OCI-LY3 (cell line): ENCODE measurements around the gene GLIS1.
A peak's percentile ranks its signal among the peaks of the same experiment; 100 is the strongest.

ENCODE experiments used
- H2AFZ ChIP-seq: fragments of 200-600, 300-600 bp; shearing (Covaris generic); 2 replicates; pipeline ENCODE4 v1.6.0; 2014; ENCODE audit warnings: antibody characterized with exemption, low read depth, low read length
- H3K27ac ChIP-seq: fragments of 200-600, 300-600 bp; sonication (generic); 2 replicates; pipeline ENCODE4 v1.5.1; 2014; ENCODE audit warnings: mild to moderate bottlenecking, low read length, moderate library complexity, mixed read lengths
- H3K27me3 ChIP-seq: fragments of 200-600, 300-600 bp; sonication (generic); 2 replicates; pipeline ENCODE4 v1.6.1; 2014; ENCODE audit warnings: low read depth, low read length, mixed read lengths
- H3K36me3 ChIP-seq: fragments of 200-600, 300-600 bp; sonication (generic); replicated peaks from 2 replicates; pipeline ENCODE3; 2014; ENCODE audit warnings: low read depth, low read length, mixed read lengths
- H3K4me1 ChIP-seq: fragments of 300-600, 200-600 bp; sonication (generic); 2 replicates; pipeline ENCODE4 v1.6.1; 2014; ENCODE audit warnings: low read length, mixed read lengths
- H3K4me2 ChIP-seq: fragments of 200-600, 300-600 bp; sonication (generic); 2 replicates; pipeline ENCODE4 v1.6.1; 2014; ENCODE audit warnings: low read length, mixed read lengths
- H3K4me3 ChIP-seq: fragments of 300-600, 200-600 bp; sonication (generic); 2 replicates; pipeline ENCODE4 v1.5.1; 2014; ENCODE audit warnings: antibody characterized with exemption, mild to moderate bottlenecking, low read length, moderate library complexity
- H3K79me2 ChIP-seq: fragments of 300-600, 200-600 bp; shearing (Covaris generic); 2 replicates; pipeline ENCODE4 v1.6.1; 2014; ENCODE audit warnings: mild to moderate bottlenecking, low read length, mixed read lengths
- H3K9ac ChIP-seq: fragments of 300-600, 200-600 bp; shearing (Covaris generic); 2 replicates; pipeline ENCODE4 v1.6.0; 2014; ENCODE audit warnings: mild to moderate bottlenecking, low read length, moderate library complexity
- H3K9me3 ChIP-seq: fragments of 200-600, 300-600 bp; shearing (Covaris generic); 2 replicates; pipeline ENCODE4 v1.6.1; 2014; ENCODE audit warnings: low read length, mixed read lengths; ENCODE audit not compliant: insufficient read depth
- H4K20me1 ChIP-seq: fragments of 200-600, 300-600 bp; sonication (generic); 2 replicates; pipeline ENCODE4 v1.6.1; 2016; ENCODE audit warnings: low read length, mixed read lengths; ENCODE audit not compliant: insufficient read depth
- EZH2phosphoT487 ChIP-seq: fragments of 200-600 bp; shearing (Covaris generic); IDR thresholded peaks from 2 replicates; pipeline ENCODE4 v1.6.1; 2018; ENCODE audit warnings: antibody characterized with exemption, mixed run types, low read depth
- TF ChIP-seq, protein P1 (sequence below): fragments of 200-600, 300-600 bp; sonication (generic); IDR thresholded peaks from 2 replicates; pipeline ENCODE4 v1.5.1; 2014; ENCODE audit warnings: antibody characterized with exemption, low read length, low read depth

Gene GLIS1

DNA sequence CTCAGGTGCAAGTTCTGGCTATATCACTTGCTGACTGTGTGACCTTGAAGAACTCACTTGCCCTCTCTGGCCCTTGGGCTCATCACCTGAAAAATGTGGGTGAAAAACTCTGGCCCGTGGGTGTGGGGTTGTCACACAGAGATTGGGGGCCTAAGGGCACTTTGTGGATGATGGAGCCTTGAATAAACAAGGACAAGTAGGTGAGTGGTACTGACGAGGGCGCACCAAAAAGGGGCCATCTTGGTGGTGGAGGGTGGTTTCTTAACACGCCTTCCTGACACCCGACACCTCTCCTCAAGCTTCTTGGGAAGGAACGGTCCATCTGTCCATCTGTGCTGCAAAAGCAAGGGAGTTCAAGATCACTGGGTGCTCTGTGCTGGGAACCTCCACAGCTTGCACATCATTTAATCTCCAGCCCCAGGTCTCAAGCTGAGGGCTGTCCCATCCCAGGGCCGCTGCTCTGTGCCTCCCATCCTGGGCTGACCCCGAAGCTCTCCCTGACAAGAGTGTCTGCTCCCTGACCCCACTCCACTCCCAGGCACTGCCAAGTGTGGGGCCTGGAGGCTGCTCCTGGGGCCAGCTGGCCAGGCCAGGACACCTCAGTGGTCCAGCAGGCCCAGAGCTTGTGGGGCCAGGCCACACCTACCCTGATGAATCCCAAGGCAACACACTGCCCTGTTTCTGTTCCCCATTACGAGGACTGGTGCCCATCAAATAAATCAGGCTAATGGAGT is 97.3 kb downstream of the GLIS1 start:
- Histone ChIP-seq H2AFZ (no peak overlapping the region), H4K20me1 (no peaks in the 10 kb centered on the region), H3K4me2 (no peak overlapping the region), H3K27me3 (no peaks in the 10 kb centered on the region), H3K4me1 (peaks cover 14% of the 10 kb centered on the region), H3K27ac (no peak overlapping the region), H3K4me3 (no peak overlapping the region), H3K9me3 (no peaks in the 10 kb centered on the region), H3K9ac (no peak overlapping the region), H3K36me3 (no peaks in the 10 kb centered on the region), H3K79me2 (no peaks in the 10 kb centered on the region)
- no peak for TF ChIP-seq EZH2phosphoT487
- TF ChIP-seq, protein P1, sequence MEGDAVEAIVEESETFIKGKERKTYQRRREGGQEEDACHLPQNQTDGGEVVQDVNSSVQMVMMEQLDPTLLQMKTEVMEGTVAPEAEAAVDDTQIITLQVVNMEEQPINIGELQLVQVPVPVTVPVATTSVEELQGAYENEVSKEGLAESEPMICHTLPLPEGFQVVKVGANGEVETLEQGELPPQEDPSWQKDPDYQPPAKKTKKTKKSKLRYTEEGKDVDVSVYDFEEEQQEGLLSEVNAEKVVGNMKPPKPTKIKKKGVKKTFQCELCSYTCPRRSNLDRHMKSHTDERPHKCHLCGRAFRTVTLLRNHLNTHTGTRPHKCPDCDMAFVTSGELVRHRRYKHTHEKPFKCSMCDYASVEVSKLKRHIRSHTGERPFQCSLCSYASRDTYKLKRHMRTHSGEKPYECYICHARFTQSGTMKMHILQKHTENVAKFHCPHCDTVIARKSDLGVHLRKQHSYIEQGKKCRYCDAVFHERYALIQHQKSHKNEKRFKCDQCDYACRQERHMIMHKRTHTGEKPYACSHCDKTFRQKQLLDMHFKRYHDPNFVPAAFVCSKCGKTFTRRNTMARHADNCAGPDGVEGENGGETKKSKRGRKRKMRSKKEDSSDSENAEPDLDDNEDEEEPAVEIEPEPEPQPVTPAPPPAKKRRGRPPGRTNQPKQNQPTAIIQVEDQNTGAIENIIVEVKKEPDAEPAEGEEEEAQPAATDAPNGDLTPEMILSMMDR = no peak

GRCh38 chr1:53640701-53641075 is 98.3 kb downstream of the GLIS1 start:
- Histone ChIP-seq H3K27ac (no peak overlapping the region), H4K20me1 (no peaks in the 10 kb centered on the region), H3K9ac (no peak overlapping the region), H3K36me3 (no peaks in the 10 kb centered on the region), H3K4me2 (no peak overlapping the region), H3K79me2 (no peaks in the 10 kb centered on the region), H3K4me1 (peaks cover 14% of the 10 kb centered on the region), H3K27me3 (no peaks in the 10 kb centered on the region), H3K9me3 (no peaks in the 10 kb centered on the region), H3K4me3 (no peak overlapping the region), H2AFZ (no peak overlapping the region)
- TF ChIP-seq, protein P1 = no peak
- no peak for TF ChIP-seq EZH2phosphoT487

DNA sequence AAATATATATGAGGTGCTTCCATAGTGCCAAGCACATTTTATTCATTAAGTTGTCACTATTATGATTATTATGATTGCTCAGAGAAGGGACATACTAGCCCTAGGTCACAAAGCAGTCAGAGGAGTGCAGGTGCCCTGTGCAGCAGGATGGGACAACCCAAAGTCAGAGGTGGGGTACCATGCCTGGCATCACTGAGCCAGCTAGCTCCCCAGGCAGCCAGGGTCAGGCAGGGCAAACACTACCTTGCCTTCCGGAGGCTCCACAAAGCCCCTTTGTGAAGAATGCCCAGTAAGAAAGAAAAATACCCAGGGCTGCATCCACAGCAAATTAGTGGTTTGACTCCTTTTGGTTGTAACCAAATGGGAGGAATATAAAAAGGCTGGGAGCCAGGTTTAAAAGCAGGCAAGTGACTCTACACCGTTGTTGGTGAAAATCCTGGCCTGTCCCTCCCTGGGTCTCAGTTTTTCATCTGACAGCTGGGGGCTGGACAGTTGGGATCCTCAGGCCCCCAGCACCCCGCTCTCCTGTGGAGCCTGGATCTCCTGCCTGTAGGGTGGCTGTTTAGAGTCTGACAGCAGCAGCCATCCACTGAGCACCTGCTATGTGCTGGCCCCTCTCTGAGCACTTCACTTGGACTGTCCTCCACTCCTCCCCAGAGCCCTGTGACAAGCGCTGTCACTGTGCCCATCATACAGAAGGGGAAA is 98.8 kb downstream of the GLIS1 start:
- no peaks in the 10 kb centered on the region for H3K27me3 ChIP-seq
- H3K79me2 ChIP-seq = no peaks in the 10 kb centered on the region
- H3K9ac ChIP-seq = no peak overlapping the region
- no peaks in the 10 kb centered on the region for H4K20me1 ChIP-seq
- H3K27ac ChIP-seq = no peak overlapping the region
- H2AFZ ChIP-seq = no peak overlapping the region
- H3K4me1 ChIP-seq = peaks cover 14% of the 10 kb centered on the region
- TF ChIP-seq EZH2phosphoT487 = no peak
- TF ChIP-seq, protein P1 = no peak
- H3K36me3 ChIP-seq = no peaks in the 10 kb centered on the region
- H3K4me2 ChIP-seq = peak overlapping the region; percentile 89
- no peaks in the 10 kb centered on the region for H3K9me3 ChIP-seq
- no peak overlapping the region for H3K4me3 ChIP-seq

- Histone ChIP-seq H3K9ac (peak overlapping the region; percentile 16; the same call in 1 of the 2 replicates), H2AFZ (peak overlapping the region; percentile 94), H3K79me2 (no peaks in the 10 kb centered on the region), H3K27me3 (no peaks in the 10 kb centered on the region), H3K9me3 (no peaks in the 10 kb centered on the region), H4K20me1 (no peaks in the 10 kb centered on the region), H3K4me3 (peak overlapping the region; percentile 72), H3K36me3 (no peaks in the 10 kb centered on the region), H3K27ac (no peak overlapping the region), H3K4me2 (peak overlapping the region; percentile 89), H3K4me1 (peaks cover 14% of the 10 kb centered on the region)
- TF ChIP-seq, protein P1 = peak; percentile 35
- TF ChIP-seq EZH2phosphoT487 = no peak
These were observed 99.7 kb downstream of the GLIS1 start for GRCh38 chr1:53639251-53639763.
